HepG2 (cell line): ENCODE measurements around the gene MISP3. TPM values are rescaled to one million over a fixed set of nuclear protein-coding genes. Genes with fewer than 3 reads are reported as not detected.

ENCODE experiments used
- CBX5 ChIP-seq: sonication (generic); formaldehyde crosslinking; IDR thresholded peaks from 2 replicates; pipeline ENCODE4 v1.4.0; 2020; ENCODE audit warnings: missing genetic modification reagents, borderline replicate concordance
- CCDC6 ChIP-seq: sonication (generic); formaldehyde crosslinking; IDR thresholded peaks from 2 replicates; pipeline ENCODE4 v1.8.1; 2022; ENCODE audit warnings: mild to moderate bottlenecking, missing genetic modification reagents, moderate library complexity
- CTCF ChIP-seq: sonication (generic); formaldehyde crosslinking; IDR thresholded peaks from 2 replicates; pipeline ENCODE4 v1.5.0; 2020; ENCODE audit warnings: mild to moderate bottlenecking, missing genetic modification reagents, moderate library complexity
- DMAP1 ChIP-seq: IDR thresholded peaks from 2 replicates; pipeline ENCODE4 v1.6.1; 2016
- HNF1A ChIP-seq, 2 experiments: sonication (generic) in 1 of 2; formaldehyde crosslinking in 1 of 2; IDR thresholded peaks; 2 replicates each; pipeline versions ENCODE4 v1.4.0 to v1.6.1; 2016 to 2020; ENCODE audit warnings: borderline replicate concordance in 1 of 2, low read depth in 1 of 2, mild to moderate bottlenecking in 1 of 2, missing genetic modification reagents in 1 of 2
- ISL2 ChIP-seq: sonication (generic); formaldehyde crosslinking; IDR thresholded peaks from 2 replicates; pipeline ENCODE4 v1.5.0; 2020; ENCODE audit warnings: missing genetic modification reagents
- MAZ ChIP-seq, 2 experiments: sonication (generic) in 1 of 2; formaldehyde crosslinking in 1 of 2; IDR thresholded peaks; 2 replicates each; pipeline versions ENCODE4 v1.5.0 to v1.6.1; 2012 to 2020; ENCODE audit warnings: low read depth in 2 of 2, mild to moderate bottlenecking in 2 of 2, borderline replicate concordance in 1 of 2, improper control_type of control experiment in 1 of 2, low read length in 1 of 2, missing genetic modification reagents in 1 of 2, moderate library complexity in 1 of 2
- NFKBIZ ChIP-seq: IDR thresholded peaks from 2 replicates; pipeline ENCODE4 v1.6.1; 2018; ENCODE audit warnings: missing genetic modification reagents, missing compliant biosample characterization
- REPIN1 ChIP-seq: sonication (generic); formaldehyde crosslinking; IDR thresholded peaks from 2 replicates; pipeline ENCODE4 v1.8.0; 2022; ENCODE audit warnings: missing genetic modification reagents, low read depth, mild to moderate bottlenecking, borderline replicate concordance
- RFX3 ChIP-seq: IDR thresholded peaks from 2 replicates; pipeline ENCODE4 v1.6.1; 2016; ENCODE audit warnings: missing biosample characterization, missing genetic modification reagents
- TBP ChIP-seq: sonication (generic); formaldehyde crosslinking; IDR thresholded peaks from 2 replicates; pipeline ENCODE4 v1.5.0; 2020; ENCODE audit warnings: missing genetic modification reagents
- ZBTB2 ChIP-seq: sonication (generic); formaldehyde crosslinking; IDR thresholded peaks from 2 replicates; pipeline ENCODE4 v1.8.0; 2022; ENCODE audit warnings: low read depth, missing genetic modification reagents
- ZBTB21 ChIP-seq: sonication (generic); formaldehyde crosslinking; IDR thresholded peaks from 2 replicates; pipeline ENCODE4 v1.4.0; 2020; ENCODE audit warnings: missing genetic modification reagents
- ZNF546 ChIP-seq: sonication (generic); formaldehyde crosslinking; conservative IDR thresholded peaks from 2 replicates; pipeline ENCODE4 v1.8.1; 2023; ENCODE audit warnings: mild to moderate bottlenecking, missing genetic modification reagents
- ZNF550 ChIP-seq: sonication (generic); formaldehyde crosslinking; IDR thresholded peaks from 2 replicates; pipeline ENCODE4 v1.4.0; 2020; ENCODE audit warnings: mild to moderate bottlenecking, missing genetic modification reagents, borderline replicate concordance
- ZNF576 ChIP-seq: sonication (generic); formaldehyde crosslinking; IDR thresholded peaks from 2 replicates; pipeline ENCODE4 v1.4.0; 2020; ENCODE audit warnings: mild to moderate bottlenecking, missing genetic modification reagents
- ZNF747 ChIP-seq: sonication (generic); formaldehyde crosslinking; IDR thresholded peaks from 2 replicates; pipeline ENCODE4 v1.8.1; 2023; ENCODE audit warnings: missing genetic modification reagents, mild to moderate bottlenecking, borderline replicate concordance
- ZSCAN21 ChIP-seq: sonication (generic); formaldehyde crosslinking; IDR thresholded peaks from 2 replicates; pipeline ENCODE4 v1.8.0; 2022; ENCODE audit warnings: mild to moderate bottlenecking, missing genetic modification reagents, moderate library complexity, borderline replicate concordance
- ZSCAN31 ChIP-seq: sonication (generic); formaldehyde crosslinking; IDR thresholded peaks from 2 replicates; pipeline ENCODE4 v1.5.0; 2020; ENCODE audit warnings: low read depth, mild to moderate bottlenecking, missing genetic modification reagents
- polyA plus RNA-seq, 8 experiments: library from polyadenylated mRNA; depleted of rRNA in 3 of 8; stranded (reverse) in 7 of 8; unstranded in 1 of 8; fragments of >200 nt; fragmentation: Illumina TruSeq in 4 of 8; extraction: Trizol in 4 of 8; gene quantifications; 2 replicates each; pipeline versions ENCODE4 v1.2.1 to v1.2.3, GENCODE V29; 2011 to 2016; ENCODE audit warnings: low read depth in 4 of 8, missing spikeins in 1 of 8, mixed read lengths in 1 of 8; ENCODE audit not compliant: insufficient read depth in 1 of 8
- total RNA-seq, 5 experiments: library from RNA; depleted of rRNA; stranded (reverse); fragments of >200 nt; fragmentation: Illumina TruSeq; extraction: Trizol; gene quantifications; 2 replicates each; pipeline ENCODE4 v1.2.3, GENCODE V29; 2016; ENCODE audit warnings: low read depth in 1 of 5

MISP3 gene
- total and polyA plus RNA-seq, 2 of the 13 experiments (the other 11 are each of a cell fraction or from before 2014, with no cell fraction given) = 2.5 to 5.4 TPM

GRCh38 chr19:14118165-14119051 is 45.8 kb downstream of the MISP3 start (continued):
- TF ChIP-seq CCDC6 (no peak), HNF1A (IDR thresholded peaks at IDR 0.05; ENCODE audit: low read depth) (no peak), HNF1A (CRISPR knock-in tag; IDR thresholded peaks at IDR 0.05; ENCODE audit: borderline replicate concordance) (no peak), NFKBIZ (CRISPR knock-in tag) (no peak), TBP (CRISPR knock-in tag) (no peak), ZNF576 (no peak), DMAP1 (CRISPR knock-in tag) (no peak; the same call in 1 of the 2 replicates), CBX5 (CRISPR knock-in tag) (peak; percentile 43; the same call in 1 of the 2 replicates), ZSCAN31 (CRISPR knock-in tag) (0 out of 2 replicates have a peak, but pooled peaks have one; percentile 68), ZBTB21 (CRISPR knock-in tag) (no peak), ZNF550 (CRISPR knock-in tag) (no peak), ZSCAN21 (CRISPR knock-in tag) (no peak), ISL2 (CRISPR knock-in tag) (no peak), ZNF546 (CRISPR knock-in tag) (no peak; the same call in 1 of the 2 replicates), ZBTB2 (peak; percentile 96), REPIN1 (CRISPR knock-in tag) (0 out of 2 replicates have a peak, but pooled peaks have one; percentile 18), ZNF747 (CRISPR knock-in tag) (no peak), RFX3 (CRISPR knock-in tag) (no peak), CTCF (0 out of 2 replicates have a peak, but pooled peaks have one; percentile 15), MAZ (IDR thresholded peaks at IDR 0.05; ENCODE audit: borderline replicate concordance, low read depth, low read length) (no peak; the same call in 1 of the 2 replicates), MAZ (CRISPR knock-in tag; IDR thresholded peaks at IDR 0.05; ENCODE audit: low read depth) (peak; percentile 37; the same call in 1 of the 2 replicates)
